SW480 (cell line): ENCODE results near the gene HMCN2.

Experiments
- DNase-seq: peaks from one replicate; pipeline ENCODE4 v3.0.0-alpha.2; 2016; ENCODE audit warnings: low spot score

The HMCN2 gene

GRCh38 chr9:130290291-130291181 lies 25.0 kb downstream of the HMCN2 start:
- no peak for DNase-seq

GRCh38 chr9:130291474-130291873 lies 25.9 kb downstream of the HMCN2 start:
- no peak for DNase-seq

GRCh38 chr9:130292106-130292505 lies 26.5 kb downstream of the HMCN2 start:
- DNase-seq: no peak

GRCh38 chr9:130294664-130295063 lies 29.1 kb downstream of the HMCN2 start:
- no peak for DNase-seq

GRCh38 chr9:130295431-130295830 lies 29.9 kb downstream of the HMCN2 start:
- DNase-seq: no peak

GRCh38 chr9:130295945-130296782 lies 30.6 kb downstream of the HMCN2 start:
- no peak for DNase-seq

- DNase-seq: no peak
Measured at GRCh38 chr9:130296783-130297055, 31.2 kb downstream of the HMCN2 start.

- no peak for DNase-seq
Measured at GRCh38 chr9:130297371-130297770, 31.8 kb downstream of the HMCN2 start.

- DNase-seq: no peak
Measured at GRCh38 chr9:130298662-130299279, 33.2 kb downstream of the HMCN2 start.

GRCh38 chr9:130299785-130300615 lies 34.4 kb downstream of the HMCN2 start:
- DNase-seq: no peak

GRCh38 chr9:130300739-130301138 lies 35.2 kb downstream of the HMCN2 start:
- DNase-seq: no peak

- DNase-seq: no peak
Measured at GRCh38 chr9:130301483-130302286, 36.1 kb downstream of the HMCN2 start.

GRCh38 chr9:130302785-130303612 lies 37.4 kb downstream of the HMCN2 start:
- DNase-seq: no peak

- DNase-seq: no peak
Measured at GRCh38 chr9:130303613-130304055, 38.1 kb downstream of the HMCN2 start.

- DNase-seq: no peak
Measured at GRCh38 chr9:130304116-130304515, 38.6 kb downstream of the HMCN2 start.

GRCh38 chr9:130304643-130305042 lies 39.1 kb downstream of the HMCN2 start:
- no peak for DNase-seq

GRCh38 chr9:130305381-130305780 lies 39.8 kb downstream of the HMCN2 start:
- DNase-seq: no peak

GRCh38 chr9:130306823-130307666 lies 41.5 kb downstream of the HMCN2 start:
- no peak for DNase-seq

- no peak for DNase-seq
Measured at GRCh38 chr9:130307667-130307943, 42.0 kb downstream of the HMCN2 start.
